Activated naive CD8-positive, alpha-beta T cell treated with anti-CD3 and anti-CD28 coated beads, Interleukin-2, amount 10 ng/mL, durations not matched to agents 7 days and 5 days (primary cell): ENCODE data around the gene FAM20A. TPM values are rescaled to one million over a fixed set of nuclear protein-coding genes. Genes with fewer than 3 reads are reported as not detected.
"Not testable (repeated sequence)": the region's sequence is repeated elsewhere in the genome, so short reads cannot be mapped to it uniquely, and the experiment has no call there.

ENCODE experiments used
- ATAC-seq: fragments of 150-1000 bp; cut with Tn5 transposase; one replicate; pipeline ENCODE4 v1.10.0; 2021; ENCODE audit warnings: low read depth, moderate library complexity
- POLR2A ChIA-PET: fragments of 350-600 bp; sonication (Branson Sonifier 250); formaldehyde crosslinking; loops from one replicate; lab custom pipeline; 2021; ENCODE audit warnings: antibody characterized with exemption; lab: Charles Lee
- DNase-seq: peaks from one replicate; pipeline ENCODE4 v3.0.0; 2021
- H3K27ac Mint-ChIP-seq: one replicate; pipeline ENCODE4 v1.8.0; 2022; ENCODE audit warnings: mild to moderate bottlenecking, mixed read lengths
- H3K27me3 Mint-ChIP-seq: one replicate; pipeline ENCODE4 v1.8.0; 2022; ENCODE audit warnings: mild to moderate bottlenecking, moderate library complexity, mixed read lengths
- H3K36me3 Mint-ChIP-seq: one replicate; pipeline ENCODE4 v1.8.0; 2021; ENCODE audit warnings: mild to moderate bottlenecking, mixed read lengths
- H3K4me1 Mint-ChIP-seq: one replicate; pipeline ENCODE4 v1.8.0; 2021; ENCODE audit warnings: mixed read lengths
- H3K4me3 Mint-ChIP-seq: one replicate; pipeline ENCODE4 v1.8.0; 2022; ENCODE audit warnings: mild to moderate bottlenecking, moderate library complexity, mixed read lengths
- H3K9me3 Mint-ChIP-seq: one replicate; pipeline ENCODE4 v1.8.0; 2021; ENCODE audit warnings: mixed read lengths
- total RNA-seq, 2 experiments: library from RNA; stranded (reverse); gene quantifications; one replicate each; pipeline ENCODE4 v1.2.3, GENCODE V29; 2021

FAM20A gene
- total RNA-seq, 2 experiments from 2014 or later: not detected

- DNase-seq: no peak
- H3K27ac Mint-ChIP-seq: no peak overlapping the region
- H3K4me1 Mint-ChIP-seq: no peaks in the 10 kb centered on the region
- no peak overlapping the region for H3K4me3 Mint-ChIP-seq
- no peaks in the 10 kb centered on the region for H3K27me3 Mint-ChIP-seq
- H3K9me3 Mint-ChIP-seq: no peaks in the 10 kb centered on the region
- H3K36me3 Mint-ChIP-seq: peaks cover 22% of the 10 kb centered on the region
- no peak for ATAC-seq
- POLR2A ChIA-PET: no interaction called here
These were observed 68.3 kb downstream of the FAM20A start for GRCh38 chr17:68532826-68533225.

GRCh38 chr17:68531252-68531651 lies 69.9 kb downstream of the FAM20A start:
- H3K4me1 Mint-ChIP-seq: peaks cover 3% of the 10 kb centered on the region
- POLR2A ChIA-PET: no interaction called here
- no peak for ATAC-seq

GRCh38 chr17:68527314-68527713 lies 73.9 kb downstream of the FAM20A start:
- H3K4me1 Mint-ChIP-seq: peaks cover 5% of the 10 kb centered on the region
- POLR2A ChIA-PET: no interaction called here
- no peak for DNase-seq
- no peaks in the 10 kb centered on the region for H3K27me3 Mint-ChIP-seq
- no peaks in the 10 kb centered on the region for H3K9me3 Mint-ChIP-seq
- no peak for ATAC-seq
- H3K27ac Mint-ChIP-seq: no peak overlapping the region
- H3K36me3 Mint-ChIP-seq: peaks cover 44% of the 10 kb centered on the region
- no peak overlapping the region for H3K4me3 Mint-ChIP-seq

More at GRCh38 chr17:68531252-68531651, 69.9 kb downstream of the FAM20A start:
- Mint-ChIP-seq H3K36me3 (peaks cover 32% of the 10 kb centered on the region), H3K27ac (no peak overlapping the region), H3K9me3 (no peaks in the 10 kb centered on the region), H3K4me3 (no peak overlapping the region), H3K27me3 (no peaks in the 10 kb centered on the region)
- DNase-seq: no peak

GRCh38 chr17:68526548-68526947 lies 74.6 kb downstream of the FAM20A start:
- Mint-ChIP-seq H3K4me3 (no peak overlapping the region), H3K9me3 (no peaks in the 10 kb centered on the region), H3K36me3 (peaks cover 47% of the 10 kb centered on the region), H3K27ac (no peak overlapping the region), H3K4me1 (peaks cover 5% of the 10 kb centered on the region), H3K27me3 (no peaks in the 10 kb centered on the region)
- ATAC-seq: no peak
- no peak for DNase-seq
- POLR2A ChIA-PET: no interaction called here

GRCh38 chr17:68522266-68522665 lies 78.9 kb downstream of the FAM20A start:
- H3K27ac Mint-ChIP-seq: no peak overlapping the region

GRCh38 chr17:68519911-68520310 lies 81.3 kb downstream of the FAM20A start:
- Mint-ChIP-seq H3K36me3 (peaks cover 49% of the 10 kb centered on the region), H3K4me1 (peaks cover 17% of the 10 kb centered on the region), H3K4me3 (no peak overlapping the region), H3K27ac (no peak overlapping the region), H3K27me3 (no peaks in the 10 kb centered on the region), H3K9me3 (no peaks in the 10 kb centered on the region)
- DNase-seq (no peak), ATAC-seq (no peak)
- POLR2A ChIA-PET: no interaction called here

More at GRCh38 chr17:68522266-68522665, 78.9 kb downstream of the FAM20A start:
- H3K36me3 Mint-ChIP-seq: peaks cover 52% of the 10 kb centered on the region
- DNase-seq (no peak), ATAC-seq (no peak)
- H3K4me1 Mint-ChIP-seq: peaks cover 14% of the 10 kb centered on the region
- no peak overlapping the region for H3K4me3 Mint-ChIP-seq
- no peaks in the 10 kb centered on the region for H3K9me3 Mint-ChIP-seq
- POLR2A ChIA-PET: no interaction called here
- no peaks in the 10 kb centered on the region for H3K27me3 Mint-ChIP-seq

GRCh38 chr17:68519051-68519450 lies 82.1 kb downstream of the FAM20A start:
- H3K4me3 Mint-ChIP-seq, H3K9me3 Mint-ChIP-seq, H3K27me3 Mint-ChIP-seq, POLR2A ChIA-PET, ATAC-seq, DNase-seq: not testable (repeated sequence)
- Mint-ChIP-seq H3K4me1 (peaks cover 24% of the 10 kb centered on the region), H3K27ac (peak overlapping the region; percentile 8), H3K36me3 (peaks cover 51% of the 10 kb centered on the region)

- POLR2A ChIA-PET: no interaction called here
- peaks cover 32% of the 10 kb centered on the region for H3K4me1 Mint-ChIP-seq
- H3K27me3 Mint-ChIP-seq: no peaks in the 10 kb centered on the region
These were observed 82.9 kb downstream of the FAM20A start for GRCh38 chr17:68518063-68518815.

GRCh38 chr17:68517605-68518004 lies 83.6 kb downstream of the FAM20A start:
- DNase-seq, H3K27me3 Mint-ChIP-seq, H3K27ac Mint-ChIP-seq, POLR2A ChIA-PET, H3K4me3 Mint-ChIP-seq, ATAC-seq, H3K9me3 Mint-ChIP-seq: not testable (repeated sequence)
- Mint-ChIP-seq H3K36me3 (peaks cover 53% of the 10 kb centered on the region), H3K4me1 (peaks cover 33% of the 10 kb centered on the region)

More at GRCh38 chr17:68518063-68518815, 82.9 kb downstream of the FAM20A start:
- Mint-ChIP-seq H3K36me3 (peaks cover 51% of the 10 kb centered on the region), H3K4me3 (no peak overlapping the region), H3K9me3 (no peaks in the 10 kb centered on the region), H3K27ac (no peak overlapping the region)
- DNase-seq: no peak
- ATAC-seq: no peak

GRCh38 chr17:68516732-68517131 lies 84.4 kb downstream of the FAM20A start:
- POLR2A ChIA-PET: interaction anchor here (0.7 kb wide), 1 partner anchor 522 kb away, joined by 3 read pairs; no protein-coding TSS in a partner anchor
- Mint-ChIP-seq H3K27ac (no peak overlapping the region), H3K4me1 (peaks cover 31% of the 10 kb centered on the region), H3K9me3 (no peaks in the 10 kb centered on the region), H3K4me3 (no peak overlapping the region), H3K27me3 (no peaks in the 10 kb centered on the region), H3K36me3 (peaks cover 46% of the 10 kb centered on the region)
- no peak for DNase-seq
- ATAC-seq: no peak

GRCh38 chr17:68514831-68515635 lies 86.1 kb downstream of the FAM20A start:
- no peak overlapping the region for H3K27ac Mint-ChIP-seq
- DNase-seq: no peak
- H3K36me3 Mint-ChIP-seq: peaks cover 44% of the 10 kb centered on the region
- peak overlapping the region; percentile 100 for H3K4me3 Mint-ChIP-seq
- H3K4me1 Mint-ChIP-seq: peaks cover 40% of the 10 kb centered on the region
- H3K27me3 Mint-ChIP-seq: no peaks in the 10 kb centered on the region
- no peak for ATAC-seq
- POLR2A ChIA-PET: interaction anchor here (1.4 kb wide), 1 partner anchor 27 kb away, joined by 3 read pairs; no protein-coding TSS in a partner anchor
- H3K9me3 Mint-ChIP-seq: no peaks in the 10 kb centered on the region

GRCh38 chr17:68513932-68514331 lies 87.2 kb downstream of the FAM20A start:
- H3K9me3 Mint-ChIP-seq: no peaks in the 10 kb centered on the region
- H3K4me3 Mint-ChIP-seq: peak overlapping the region; percentile 100
- POLR2A ChIA-PET: no interaction called here
- peak overlapping the region; percentile 35 for H3K27ac Mint-ChIP-seq
- H3K27me3 Mint-ChIP-seq: no peaks in the 10 kb centered on the region
- H3K4me1 Mint-ChIP-seq: peaks cover 40% of the 10 kb centered on the region
- DNase-seq (no peak), ATAC-seq (no peak)
- H3K36me3 Mint-ChIP-seq: peaks cover 35% of the 10 kb centered on the region

GRCh38 chr17:68512960-68513474 lies 88.2 kb downstream of the FAM20A start:
- POLR2A ChIA-PET: interaction anchor here (1.2 to 3.7 kb wide), 13 partner anchors 10 to 902 kb away, joined by 3 to 43 read pairs (median 6); partner anchors contain the start of genes ARSG, MAP2K6 and WIPI1
- no peak for ATAC-seq

More at GRCh38 chr17:68512960-68513474, 88.2 kb downstream of the FAM20A start:
- Mint-ChIP-seq H3K9me3 (peaks cover 2% of the 10 kb centered on the region), H3K4me1 (peaks cover 39% of the 10 kb centered on the region), H3K36me3 (peaks cover 28% of the 10 kb centered on the region), H3K4me3 (peak overlapping the region; percentile 100), H3K27me3 (no peaks in the 10 kb centered on the region), H3K27ac (peak overlapping the region; percentile 100)
- no peak for DNase-seq
